MCF 10A (cell line): ENCODE data around the gene IGFALS. TPM values are rescaled to one million over a fixed set of nuclear protein-coding genes. Genes with fewer than 3 reads are reported as not detected.
A peak's percentile ranks its signal among the peaks of the same experiment; 100 is the strongest.

Experiments used
- BruUV-seq: library from RNA; stranded (reverse); fragments of 400-500 nt; replicated peaks from 2 replicates; lab custom pipeline; 2021; lab: Mats Ljungman, UMichigan
- CTCF ChIA-PET: fragments of 300-600 bp; sonication (Branson Sonifier 250); formaldehyde crosslinking; extraction: SDS; loops from one replicate; lab custom pipeline; 2021; ENCODE audit warnings: antibody characterized with exemption, inconsistent platforms; lab: Yijun Ruan, JAX
- POLR2A ChIA-PET: fragments of 300-600, 350-650 bp; sonication (Branson Sonifier 250); formaldehyde crosslinking; extraction: SDS; loops from one replicate; lab custom pipeline; 2020; ENCODE audit warnings: antibody characterized with exemption, inconsistent platforms; lab: Yijun Ruan, JAX
- DNase-seq: peaks from one replicate; pipeline ENCODE4 v3.0.0-alpha.2; 2018; ENCODE audit not compliant: unreplicated experiment
- H3K27ac Mint-ChIP-seq: one replicate; pipeline ENCODE4 v1.8.0; 2022; ENCODE audit warnings: mild to moderate bottlenecking, low read depth, mixed read lengths; ENCODE audit not compliant: unreplicated experiment
- H3K27me3 Mint-ChIP-seq: one replicate; pipeline ENCODE4 v1.8.0; 2022; ENCODE audit warnings: mixed read lengths; ENCODE audit not compliant: insufficient read depth, unreplicated experiment
- H3K36me3 Mint-ChIP-seq: one replicate; pipeline ENCODE4 v1.8.0; 2022; ENCODE audit warnings: mild to moderate bottlenecking, moderate library complexity, mixed read lengths; ENCODE audit not compliant: insufficient read depth, unreplicated experiment
- H3K4me1 Mint-ChIP-seq: one replicate; pipeline ENCODE4 v1.8.0; 2022; ENCODE audit warnings: mixed read lengths; ENCODE audit not compliant: insufficient read depth, unreplicated experiment
- H3K4me3 Mint-ChIP-seq: one replicate; pipeline ENCODE4 v1.8.0; 2022; ENCODE audit warnings: mild to moderate bottlenecking, moderate library complexity, mixed read lengths; ENCODE audit not compliant: unreplicated experiment
- H3K9me3 Mint-ChIP-seq: one replicate; pipeline ENCODE4 v1.8.0; 2022; ENCODE audit warnings: mixed read lengths; ENCODE audit not compliant: unreplicated experiment
- CTCF ChIP-seq: fragments of 200-600 bp; IDR thresholded peaks from one replicate; pipeline ENCODE4 v1.8.0; 2022; ENCODE audit warnings: antibody characterized with exemption, mild to moderate bottlenecking; ENCODE audit not compliant: unreplicated experiment
- intact Hi-C: fragments of 100-400 bp; cut with micrococcal nuclease; formaldehyde crosslinking; loops from 2 replicates; pipeline ENCODE4 v1.14.1; 2022
- total RNA-seq: library from RNA; stranded (reverse); gene quantifications from 2 replicates; pipeline ENCODE4 v1.2.3, GENCODE V29; 2022

Gene IGFALS
- total RNA-seq, 1 experiment from 2014 or later, result not detected

- Mint-ChIP-seq H3K4me1 (peaks cover 34% of the 10 kb centered on the region), H3K4me3 (peak overlapping the region; percentile 25), H3K36me3 (peaks cover 29% of the 10 kb centered on the region), H3K9me3 (no peaks in the 10 kb centered on the region), H3K27me3 (no peaks in the 10 kb centered on the region), H3K27ac (no peak overlapping the region)
- no TSS peak for BruUV-seq
- DNase-seq, result peak; percentile 76
- intact Hi-C loops, result loop anchor here (2.0 kb wide), 1 partner anchor 27 kb away; the partner anchor contains the start of gene NME3
- ChIA-PET CTCF (interaction anchor here (1.2 to 1.8 kb wide), 3 partner anchors 19 to 38 kb away, joined by 5 to 7 read pairs (median 5); partner anchors contain the start of gene MAPK8IP3), POLR2A (interaction anchor here (0.6 to 5.3 kb wide), 10 partner anchors 11 to 132 kb away, joined by 3 to 95 read pairs (median 6); partner anchors contain the start of genes EME2, FAHD1, HAGH and JPT2)
- no peak for TF ChIP-seq CTCF
These were observed 49.8 kb downstream of the IGFALS start for GRCh38 chr16:1743376-1744337.

GRCh38 chr16:1741553-1742165 is 51.8 kb downstream of the IGFALS start:
- Mint-ChIP-seq H3K4me1 (peaks cover 27% of the 10 kb centered on the region), H3K9me3 (no peaks in the 10 kb centered on the region), H3K27ac (no peak overlapping the region), H3K36me3 (peaks cover 20% of the 10 kb centered on the region), H3K4me3 (no peak overlapping the region), H3K27me3 (no peaks in the 10 kb centered on the region)
- POLR2A ChIA-PET, result interaction anchor here (0.6 kb wide), 1 partner anchor 36 kb away, joined by 3 read pairs; the partner anchor contains the start of gene MAPK8IP3
- BruUV-seq, result no TSS peak
- intact Hi-C loops, result no loop called here
- DNase-seq, result no peak
- CTCF ChIA-PET, result interaction anchor here (0.6 kb wide), 1 partner anchor 299 kb away, joined by 3 read pairs; no protein-coding TSS in a partner anchor
- no peak for TF ChIP-seq CTCF

- intact Hi-C loops, result no loop called here
- ChIA-PET CTCF (no interaction called here), POLR2A (no interaction called here)
- no peak for DNase-seq
- H3K4me1 Mint-ChIP-seq, result peaks cover 21% of the 10 kb centered on the region
- H3K9me3 Mint-ChIP-seq, result no peaks in the 10 kb centered on the region
- peaks cover 16% of the 10 kb centered on the region for H3K36me3 Mint-ChIP-seq
- no TSS peak for BruUV-seq
- no peak for TF ChIP-seq CTCF
- no peaks in the 10 kb centered on the region for H3K27me3 Mint-ChIP-seq
- H3K4me3 Mint-ChIP-seq, result no peak overlapping the region
- H3K27ac Mint-ChIP-seq, result no peak overlapping the region
These were observed 52.6 kb downstream of the IGFALS start for GRCh38 chr16:1740781-1741490.

Other genes with a start within 250 kb of the IGFALS start
- 18.6 and 19.7 TPM in 2 replicates for gene IFT140, start 181.6 kb downstream of the IGFALS start, total RNA-seq
- 21.8 and 26.3 TPM in 2 replicates for gene CRAMP1, start 181.3 kb downstream of the IGFALS start, total RNA-seq
- gene JPT2, start 115.4 kb downstream of the IGFALS start, total RNA-seq, result 111 and 131 TPM in 2 replicates
- gene MAPK8IP3, start 87.5 kb downstream of the IGFALS start, total RNA-seq, result 77.4 and 86.6 TPM in 2 replicates
- gene NME3, start 22.2 kb downstream of the IGFALS start, total RNA-seq, result 44.0 and 44.8 TPM in 2 replicates
- gene EME2, start 20.9 kb downstream of the IGFALS start, total RNA-seq, result 20.6 TPM in 2 replicates
- 82.2 and 102 TPM in 2 replicates for gene MRPS34, start 20.6 kb downstream of the IGFALS start, total RNA-seq
- gene SPSB3, start 11.1 kb downstream of the IGFALS start, total RNA-seq, result 21.6 and 22.2 TPM in 2 replicates
- gene NUBP2, start 10.7 kb downstream of the IGFALS start, total RNA-seq, result 71.3 and 73.9 TPM in 2 replicates
- gene HAGH, start 33.1 kb upstream of the IGFALS start, total RNA-seq, result 44.5 and 69.8 TPM in 2 replicates
- gene FAHD1, start 33.5 kb upstream of the IGFALS start, total RNA-seq, result 18.4 and 21.4 TPM in 2 replicates
- not detected in 2 replicates for gene MEIOB, start 78.5 kb upstream of the IGFALS start, total RNA-seq
- not detected in 2 replicates for gene HS3ST6, start 124.7 kb upstream of the IGFALS start, total RNA-seq
- gene MSRB1, start 149.5 kb upstream of the IGFALS start, total RNA-seq, result 5.8 and 7.4 TPM in 2 replicates
- not detected in 2 replicates for gene RPL3L, start 161.0 kb upstream of the IGFALS start, total RNA-seq
- gene NDUFB10, start 165.8 kb upstream of the IGFALS start, total RNA-seq, result 202 TPM in 2 replicates
- gene RPS2, start 171.1 kb upstream of the IGFALS start, total RNA-seq, result 4,760 and 4,836 TPM in 2 replicates
- gene RNF151, start 173.2 kb upstream of the IGFALS start, total RNA-seq, result 0.39 TPM in 1 of 2 replicates, not detected in the other
- 25.8 and 26.8 TPM in 2 replicates for gene TBL3, start 178.3 kb upstream of the IGFALS start, total RNA-seq
- gene NOXO1, start 187.8 kb upstream of the IGFALS start, total RNA-seq, result 1.1 TPM in 1 of 2 replicates, not detected in the other
- 34.6 and 40.8 TPM in 2 replicates for gene GFER, start 190.5 kb upstream of the IGFALS start, total RNA-seq
- 0.68 and 1.1 TPM in 2 replicates for gene SYNGR3, start 196.3 kb upstream of the IGFALS start, total RNA-seq
- 177 and 252 TPM in 2 replicates for gene ZNF598, start 216.1 kb upstream of the IGFALS start, total RNA-seq
- gene NPW, start 226.1 kb upstream of the IGFALS start, total RNA-seq, result 4.9 and 7.7 TPM in 2 replicates
- 8.5 and 14.5 TPM in 2 replicates for gene NHERF2, start 233.2 kb upstream of the IGFALS start, total RNA-seq